AG09319 (cell line): ENCODE measurements around the gene PRICKLE3.
"Not testable (repeated sequence)": the region's sequence is repeated elsewhere in the genome, so short reads cannot be mapped to it uniquely, and the experiment has no call there.

Source experiments
- DNase-seq: peaks from one replicate; pipeline ENCODE4 v3.0.0-alpha.2; 2010; ENCODE audit warnings: low read depth; ENCODE audit errors: extremely low read depth
- TF ChIP-seq, protein P1 (sequence below): IDR thresholded peaks from 2 replicates; pipeline ENCODE4 v1.5.1; 2011; ENCODE audit warnings: low read depth, mild to moderate bottlenecking, inconsistent platforms, low read length, moderate library complexity

The PRICKLE3 gene

DNA sequence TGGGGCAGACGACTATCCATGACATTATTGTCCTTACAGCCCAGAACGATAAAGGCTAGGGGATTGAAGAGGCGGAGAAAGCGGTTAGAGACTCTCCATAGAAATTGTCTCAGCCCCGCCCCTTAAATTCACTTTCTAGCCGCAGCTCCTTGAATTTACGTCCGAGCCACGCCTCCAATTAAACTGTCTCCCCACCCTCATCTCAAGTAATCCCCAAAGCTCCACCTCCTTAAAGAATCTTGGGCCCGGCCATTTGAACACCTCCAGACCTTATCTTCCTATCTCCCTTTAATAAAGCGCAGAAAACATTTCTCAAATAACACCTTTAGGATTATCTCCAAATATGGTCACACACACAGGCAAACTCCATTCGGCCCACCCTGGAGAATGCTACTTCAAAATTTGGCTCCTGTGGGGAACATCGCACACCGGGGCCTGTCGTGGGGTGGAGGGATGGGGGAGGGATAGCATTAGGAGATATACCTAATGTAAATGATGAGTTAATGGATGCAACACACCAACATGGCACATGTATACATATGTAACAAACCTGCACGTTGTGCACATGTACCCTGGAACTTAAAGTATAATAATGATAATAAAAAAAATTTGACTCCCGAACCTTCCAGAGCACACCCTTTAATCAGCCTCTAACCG, 30.8 kb downstream of the PRICKLE3 start:
- no peak for DNase-seq
- TF ChIP-seq, protein P1, sequence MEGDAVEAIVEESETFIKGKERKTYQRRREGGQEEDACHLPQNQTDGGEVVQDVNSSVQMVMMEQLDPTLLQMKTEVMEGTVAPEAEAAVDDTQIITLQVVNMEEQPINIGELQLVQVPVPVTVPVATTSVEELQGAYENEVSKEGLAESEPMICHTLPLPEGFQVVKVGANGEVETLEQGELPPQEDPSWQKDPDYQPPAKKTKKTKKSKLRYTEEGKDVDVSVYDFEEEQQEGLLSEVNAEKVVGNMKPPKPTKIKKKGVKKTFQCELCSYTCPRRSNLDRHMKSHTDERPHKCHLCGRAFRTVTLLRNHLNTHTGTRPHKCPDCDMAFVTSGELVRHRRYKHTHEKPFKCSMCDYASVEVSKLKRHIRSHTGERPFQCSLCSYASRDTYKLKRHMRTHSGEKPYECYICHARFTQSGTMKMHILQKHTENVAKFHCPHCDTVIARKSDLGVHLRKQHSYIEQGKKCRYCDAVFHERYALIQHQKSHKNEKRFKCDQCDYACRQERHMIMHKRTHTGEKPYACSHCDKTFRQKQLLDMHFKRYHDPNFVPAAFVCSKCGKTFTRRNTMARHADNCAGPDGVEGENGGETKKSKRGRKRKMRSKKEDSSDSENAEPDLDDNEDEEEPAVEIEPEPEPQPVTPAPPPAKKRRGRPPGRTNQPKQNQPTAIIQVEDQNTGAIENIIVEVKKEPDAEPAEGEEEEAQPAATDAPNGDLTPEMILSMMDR, result no peak

DNA sequence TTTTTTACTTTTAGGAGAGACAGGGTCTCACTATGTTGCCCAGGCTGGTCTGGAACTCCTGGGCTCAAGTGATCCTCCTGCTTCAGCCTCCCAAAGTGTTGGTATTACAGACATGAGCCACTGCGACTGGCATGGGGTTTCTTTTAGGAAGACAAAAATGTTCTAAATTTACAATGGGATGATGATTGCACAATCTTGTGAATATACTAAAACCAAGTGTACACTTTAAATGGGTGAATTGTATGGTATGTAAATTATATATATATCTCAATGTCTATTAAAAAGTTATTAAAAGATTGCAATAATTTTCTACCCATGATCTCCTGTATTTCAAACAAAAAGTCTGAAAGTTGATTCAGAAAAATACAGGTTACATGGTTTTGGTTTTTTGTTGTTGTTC, 32.7 kb downstream of the PRICKLE3 start:
- no peak for DNase-seq
- TF ChIP-seq, protein P1, result no peak

DNA sequence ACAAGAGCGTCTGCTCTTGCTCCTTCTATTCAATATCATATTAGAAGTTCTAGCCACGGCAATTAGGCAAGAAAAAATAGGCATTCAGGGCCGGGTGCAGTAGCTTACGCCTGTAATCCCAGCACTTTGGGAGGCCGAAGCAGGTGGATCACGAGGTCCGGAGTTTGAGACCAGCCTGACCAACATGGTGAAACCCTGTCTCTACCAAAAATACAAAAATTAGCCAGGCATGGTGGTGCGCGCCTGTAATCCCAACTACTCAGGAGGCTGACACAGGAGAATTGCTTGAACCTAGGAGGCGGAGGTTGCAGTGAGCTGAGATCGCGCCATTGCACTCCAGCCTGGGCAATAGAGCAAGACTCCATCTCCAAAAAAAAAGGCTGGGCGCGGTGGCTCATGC, 36.9 kb downstream of the PRICKLE3 start:
- DNase-seq, result not testable (repeated sequence)

DNA sequence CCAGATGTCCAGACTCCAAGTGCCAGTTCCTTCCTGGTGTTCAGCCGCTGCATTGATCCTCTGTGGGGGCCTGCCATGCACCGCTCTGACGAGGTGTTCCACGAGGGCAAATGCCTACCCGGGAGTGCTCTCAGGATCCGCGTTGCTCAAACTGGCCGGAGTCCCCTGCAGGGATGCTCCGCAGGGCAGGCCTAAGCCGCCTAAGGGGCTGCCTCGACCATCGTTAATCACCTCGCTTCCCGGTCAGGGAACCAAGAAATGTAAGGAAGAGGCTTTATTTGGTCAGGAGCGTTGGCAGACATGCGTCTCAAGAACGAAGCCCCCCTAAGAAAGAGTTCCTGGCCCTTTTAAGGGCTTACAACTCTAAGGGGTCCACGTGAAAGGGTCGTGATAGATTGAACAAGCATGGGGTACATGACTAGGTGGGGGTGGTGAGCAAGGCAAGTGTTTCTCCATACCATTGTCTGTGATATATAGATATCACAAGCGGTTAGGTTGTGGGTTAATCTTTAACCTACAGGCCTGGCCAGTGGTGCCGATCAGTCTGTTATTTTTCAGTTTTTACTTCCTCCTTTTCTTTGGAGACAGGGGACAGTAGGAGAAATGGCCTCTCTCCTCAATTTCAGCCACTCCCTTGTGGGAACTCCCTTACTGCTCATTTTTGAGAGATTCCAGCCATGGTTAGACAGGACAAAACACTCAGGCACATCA, 37.6 kb downstream of the PRICKLE3 start:
- not testable (repeated sequence) for DNase-seq

DNA sequence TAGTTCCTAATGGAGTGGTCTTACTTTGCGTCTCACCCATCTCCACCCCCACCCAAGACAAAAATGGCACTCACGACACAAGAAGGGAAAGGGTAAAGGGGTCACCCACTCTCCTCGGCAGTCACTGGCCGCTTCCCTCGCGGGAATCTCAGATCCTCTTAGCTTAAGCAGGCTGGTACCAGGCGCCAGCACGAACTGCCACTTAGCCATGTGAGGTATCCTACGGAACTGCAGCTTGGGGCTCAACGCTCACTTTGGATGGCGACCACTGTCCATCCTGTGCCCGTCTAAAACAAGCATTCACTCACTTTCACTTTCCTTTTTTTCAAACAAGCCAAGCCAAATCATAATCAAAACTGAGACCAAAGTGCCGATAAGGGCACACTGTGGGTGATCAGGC, 38.2 kb downstream of the PRICKLE3 start:
- no peak for DNase-seq
- TF ChIP-seq, protein P1, result no peak

DNA sequence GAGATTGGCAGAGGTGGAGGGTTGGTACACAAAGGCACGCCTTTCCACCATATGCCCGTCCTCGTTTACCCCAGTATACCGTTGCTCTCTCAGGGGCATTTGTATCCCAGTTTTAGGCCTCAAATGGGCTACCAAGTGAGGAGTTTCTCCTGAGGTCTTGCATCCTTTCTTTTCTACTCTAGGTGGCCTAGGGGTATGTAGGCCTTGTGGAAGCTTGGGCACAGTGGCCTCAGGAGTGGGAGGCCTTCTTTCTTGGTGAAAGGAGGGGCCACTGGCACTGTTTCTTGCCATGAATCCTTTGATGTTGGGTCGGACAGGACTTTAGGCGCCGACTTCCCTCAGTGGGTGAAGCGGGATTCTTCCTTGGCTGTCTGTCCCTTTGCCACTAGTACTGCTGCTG, 38.9 kb downstream of the PRICKLE3 start:
- TF ChIP-seq, protein P1, result no peak
- no peak for DNase-seq

DNA sequence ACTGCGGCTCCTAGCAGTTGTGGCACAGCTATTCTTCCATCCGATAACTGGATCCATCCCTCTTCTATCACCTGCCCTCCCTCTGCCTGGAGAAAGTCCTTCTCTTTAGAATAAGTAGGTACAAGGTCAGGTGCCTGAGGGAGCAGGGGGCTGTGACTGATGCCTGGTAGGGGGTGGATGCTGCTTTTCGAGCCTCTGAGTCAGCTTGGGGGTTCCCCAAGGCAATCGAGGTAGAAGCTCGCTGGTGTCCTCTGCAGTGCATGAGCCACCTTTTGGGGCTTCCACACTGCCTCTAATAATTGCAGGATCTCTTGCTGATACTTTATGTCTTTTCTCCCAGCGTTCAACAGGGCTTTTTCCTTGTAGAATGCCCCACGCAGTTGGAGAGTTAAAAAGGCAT, 43.0 kb downstream of the PRICKLE3 start:
- not testable (repeated sequence) for DNase-seq

DNA sequence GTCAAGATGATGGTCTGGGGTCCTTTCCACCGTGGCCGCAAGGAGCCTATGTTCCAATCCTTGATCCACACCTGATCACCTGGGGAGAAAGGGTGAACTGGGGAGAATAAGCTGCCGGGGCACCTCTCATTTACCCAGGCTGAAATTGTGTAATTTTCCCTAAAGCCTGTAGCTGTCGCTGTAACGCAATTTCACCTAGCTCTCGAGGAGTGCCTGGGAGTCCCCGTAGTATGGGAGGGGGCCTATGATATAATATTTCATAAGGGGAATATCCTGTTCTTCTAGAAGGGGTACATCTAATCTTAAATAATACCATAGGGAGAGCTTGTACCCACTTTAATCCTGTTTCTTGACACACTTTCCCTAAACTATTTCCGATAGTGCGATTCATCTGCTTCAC, 43.9 kb downstream of the PRICKLE3 start:
- DNase-seq, result not testable (repeated sequence)
- TF ChIP-seq, protein P1, result peak; percentile 36

DNA sequence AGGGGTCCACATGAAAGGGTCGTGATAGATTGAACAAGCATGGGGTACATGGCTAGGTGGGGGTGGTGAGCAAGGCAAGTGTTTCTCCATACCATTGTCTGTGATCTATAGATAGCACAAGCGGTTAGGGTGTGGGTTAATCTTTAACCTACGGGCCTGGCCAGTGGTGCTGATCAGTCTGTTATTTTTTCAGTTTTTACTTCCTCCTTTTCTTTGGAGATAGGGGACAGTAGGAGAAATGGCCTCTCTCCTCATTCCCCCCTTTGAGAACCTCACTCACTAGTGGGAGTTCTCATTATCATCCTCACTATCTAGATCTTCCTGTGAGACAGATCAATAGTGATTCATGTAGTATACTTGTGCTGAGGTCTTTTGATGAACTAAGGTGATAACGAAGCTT, 46.5 kb downstream of the PRICKLE3 start:
- DNase-seq, result no peak

More for the DNA sequence above, 46.5 kb downstream of the PRICKLE3 start:
- TF ChIP-seq, protein P1, result no peak
